ENCODE results near the gene MT2A.
A peak's percentile ranks its signal among the peaks of the same experiment; 100 is the strongest.

- peak; percentile 38 to 56 (median 52) for TF ChIP-seq CTCF (IDR thresholded peaks at IDR 0.05)
- TF ChIP-seq POLR2A (IDR thresholded peaks at IDR 0.05) = no peak
Measured at GRCh38 chr16:56600398-56600999, 7.9 kb upstream of the MT2A start.
